Measurements from ENCODE around the gene MARK1.

- no peak for TF ChIP-seq POLR2A (IDR thresholded peaks at IDR 0.05)
- no peak for TF ChIP-seq CTCF (IDR thresholded peaks at IDR 0.05)
Measured at GRCh38 chr1:220592714-220593113, 64.8 kb downstream of the MARK1 start.
